SK-N-SH (cell line): ENCODE data around the gene TIMM22. TPM values are rescaled to one million over a fixed set of nuclear protein-coding genes. Genes with fewer than 3 reads are reported as not detected.

Experiments used
- CTCF ChIA-PET: fragments of 300-600, 350-600 bp; formaldehyde crosslinking; extraction: SDS; loops from one replicate; lab custom pipeline; 2021; lab: Yijun Ruan, JAX
- POLR2A ChIA-PET: fragments of 350-600 bp; sonication (Branson Sonifier 250); formaldehyde crosslinking; extraction: SDS; loops from one replicate; lab custom pipeline; 2020; ENCODE audit warnings: antibody characterized with exemption, inconsistent platforms; lab: Yijun Ruan, JAX
- DNase-seq: peaks from one replicate; pipeline ENCODE4 v3.0.0; 2012
- H2AFZ ChIP-seq: fragments of 200-600 bp; sonication (generic); 2 replicates; pipeline ENCODE4 v1.8.1; 2016; ENCODE audit warnings: antibody characterized with exemption, mild to moderate bottlenecking, low read depth
- H3F3A ChIP-seq: fragments of 200-600 bp; sonication (generic); replicated peaks from 2 replicates; pipeline ENCODE3; 2016; ENCODE audit warnings: antibody characterized with exemption, mild to moderate bottlenecking; ENCODE audit not compliant: insufficient read depth
- H3K27ac ChIP-seq, 2 experiments: fragments of 200-500 bp in 1 of 2; fragments of 200-600 bp in 1 of 2; sonication (Bioruptor generic) in 1 of 2; sonication (generic), shearing (Covaris generic) in 1 of 2; 2 replicates each; pipeline versions ENCODE4 v1.5.1 to v1.6.1; 2014 to 2016; ENCODE audit warnings: low read depth in 2 of 2, inconsistent platforms in 1 of 2, low read length in 1 of 2, mild to moderate bottlenecking in 1 of 2, mixed read lengths in 1 of 2
- H3K27me3 ChIP-seq: fragments of 200-600 bp; sonication (generic), shearing (Covaris generic); 2 replicates; pipeline ENCODE4 v1.6.1; 2016; ENCODE audit warnings: mixed run types; ENCODE audit not compliant: insufficient read depth
- H3K36me3 ChIP-seq, 2 experiments: fragments of 200-500 bp in 1 of 2; fragments of 200-600 bp in 1 of 2; sonication (Bioruptor generic) in 1 of 2; sonication (generic) in 1 of 2; replicated peaks in 1 of 2; 2 replicates each; pipeline versions ENCODE3 to v1.5.1; 2014 to 2016; ENCODE audit warnings: low read length in 1 of 2, mild to moderate bottlenecking in 1 of 2; ENCODE audit not compliant: insufficient read depth in 2 of 2, control insufficient read depth in 1 of 2
- H3K4me1 ChIP-seq, 2 experiments: fragments of 200-500 bp in 1 of 2; fragments of 200-600 bp in 1 of 2; sonication (Bioruptor generic) in 1 of 2; sonication (generic), shearing (Covaris generic) in 1 of 2; 2 replicates each; pipeline versions ENCODE4 v1.5.1 to v1.6.1; 2014 to 2016; ENCODE audit warnings: low read depth in 1 of 2, low read length in 1 of 2, mixed run types in 1 of 2; ENCODE audit not compliant: insufficient read depth in 2 of 2, control insufficient read depth in 1 of 2
- H3K4me2 ChIP-seq: fragments of 200-600 bp; sonication (generic), shearing (Covaris generic); 2 replicates; pipeline ENCODE4 v1.6.1; 2017; ENCODE audit warnings: mixed run types
- H3K4me3 ChIP-seq, 2 experiments: fragments of 200-500 bp in 1 of 2; fragments of 200-600 bp in 1 of 2; sonication (Bioruptor generic) in 1 of 2; sonication (generic), shearing (Covaris generic) in 1 of 2; 2 replicates each; pipeline versions ENCODE4 v1.5.1 to v1.8.1; 2014 to 2016; ENCODE audit warnings: low read depth in 2 of 2, inconsistent platforms in 1 of 2, low read length in 1 of 2, mild to moderate bottlenecking in 1 of 2, mixed read lengths in 1 of 2, moderate library complexity in 1 of 2
- H3K79me2 ChIP-seq: fragments of 200-600 bp; sonication (generic); 2 replicates; pipeline ENCODE4 v1.8.1; 2017; ENCODE audit warnings: mild to moderate bottlenecking; ENCODE audit not compliant: insufficient read depth
- H3K9ac ChIP-seq: fragments of 200-600 bp; sonication (generic); 2 replicates; pipeline ENCODE4 v1.6.1; 2017; ENCODE audit warnings: mixed run types
- H3K9me2 ChIP-seq: fragments of 200-600 bp; sonication (generic); 2 replicates; pipeline ENCODE4 v1.6.1; 2017; ENCODE audit warnings: mixed run types
- H3K9me3 ChIP-seq: fragments of 200-600 bp; sonication (generic); 2 replicates; pipeline ENCODE4 v1.6.1; 2017; ENCODE audit warnings: mixed run types, mild to moderate bottlenecking, moderate library complexity
- H4K20me1 ChIP-seq: fragments of 200-600 bp; sonication (generic); 2 replicates; pipeline ENCODE4 v1.6.1; 2017; ENCODE audit warnings: mild to moderate bottlenecking, mixed run types; ENCODE audit not compliant: insufficient read depth
- EP300 ChIP-seq, 2 experiments: IDR thresholded peaks; 2 replicates each; pipeline versions ENCODE4 v1.4.0 to v1.6.1; 2012; ENCODE audit warnings: borderline replicate concordance in 1 of 2, low read depth in 1 of 2, low read length in 1 of 2
- FOSL2 ChIP-seq: IDR thresholded peaks from 2 replicates; pipeline ENCODE4 v1.4.0; 2012; ENCODE audit warnings: low read depth, mild to moderate bottlenecking, moderate library complexity, borderline replicate concordance
- GABPA ChIP-seq: IDR thresholded peaks from 2 replicates; pipeline ENCODE4 v1.4.0; 2012; ENCODE audit warnings: low read depth, mild to moderate bottlenecking
- GATA2 ChIP-seq: sonication (generic); formaldehyde crosslinking; IDR thresholded peaks from 2 replicates; pipeline ENCODE4 v1.5.0; 2020; ENCODE audit warnings: mild to moderate bottlenecking, missing genetic modification reagents
- MXI1 ChIP-seq: IDR thresholded peaks from 2 replicates; pipeline ENCODE4 v1.6.1; 2012; ENCODE audit warnings: mild to moderate bottlenecking, low read depth, low read length, improper control_type of control experiment
- NFIC ChIP-seq: IDR thresholded peaks from 2 replicates; pipeline ENCODE4 v1.4.0; 2012; ENCODE audit warnings: borderline replicate concordance
- POLR2AphosphoS5 ChIP-seq: IDR thresholded peaks from 2 replicates; pipeline ENCODE4 v1.6.1; 2012; ENCODE audit warnings: low read depth, low read length
- RAD21 ChIP-seq: IDR thresholded peaks from 2 replicates; pipeline ENCODE4 v1.6.1; 2012; ENCODE audit warnings: mild to moderate bottlenecking, low read length
- RFX5 ChIP-seq: IDR thresholded peaks from 2 replicates; pipeline ENCODE4 v1.6.1; 2012; ENCODE audit warnings: mild to moderate bottlenecking, improper control_type of control experiment, low read length
- RXRA ChIP-seq: IDR thresholded peaks from 2 replicates; pipeline ENCODE4 v1.4.0; 2012; ENCODE audit warnings: low read depth, mild to moderate bottlenecking, borderline replicate concordance
- SIN3A ChIP-seq: IDR thresholded peaks from 2 replicates; pipeline ENCODE4 v1.6.1; 2012; ENCODE audit warnings: low read depth, mild to moderate bottlenecking, low read length, moderate library complexity, borderline replicate concordance
- SMC3 ChIP-seq: IDR thresholded peaks from 2 replicates; pipeline ENCODE4 v1.6.1; 2012; ENCODE audit warnings: low read depth, low read length, improper control_type of control experiment
- TAF1 ChIP-seq: IDR thresholded peaks from 2 replicates; pipeline ENCODE4 v1.6.1; 2012; ENCODE audit warnings: low read depth, mild to moderate bottlenecking, low read length, moderate library complexity, borderline replicate concordance
- TEAD4 ChIP-seq: IDR thresholded peaks from 2 replicates; pipeline ENCODE4 v1.4.0; 2012; ENCODE audit warnings: mild to moderate bottlenecking, borderline replicate concordance; ENCODE audit not compliant: insufficient read depth
- WGBS: methylation state at CpG from one replicate; pipeline ENCODE4 v1.1.6; 2017; ENCODE audit warnings: low lambda C conversion rate; 5-methylcytosine and 5-hydroxymethylcytosine counted together
- polyA plus RNA-seq, 3 experiments: library from polyadenylated mRNA; depleted of rRNA; stranded (reverse); fragments of >200 nt; gene quantifications; 2 replicates each; pipeline ENCODE4 v1.2.3, GENCODE V29; 2012
- TF ChIP-seq, protein P1 (sequence below): IDR thresholded peaks from 2 replicates; pipeline ENCODE4; 2012
- TF ChIP-seq, protein P2 (sequence below): fragments of 150-350 bp; IDR thresholded peaks from 2 replicates; pipeline ENCODE4 v1.6.1; 2016; ENCODE audit warnings: mild to moderate bottlenecking, low read depth, low read length
- TF ChIP-seq, protein P3 (sequence below): IDR thresholded peaks from 2 replicates; pipeline ENCODE4 v1.6.1; 2012; ENCODE audit warnings: mild to moderate bottlenecking, low read depth, low read length, moderate library complexity
- TF ChIP-seq, protein P4 (sequence below): fragments of 150-350 bp; IDR thresholded peaks from 2 replicates; pipeline ENCODE4 v1.6.1; 2017; ENCODE audit warnings: antibody characterized with exemption, low read length, low read depth, borderline replicate concordance
- TF ChIP-seq, protein P5 (sequence below): IDR thresholded peaks from 2 replicates; pipeline ENCODE4 v1.4.0; 2012; ENCODE audit warnings: low read depth

TIMM22 gene
- polyA plus RNA-seq, 1 of the 3 experiments (the other 2 are of a cell fraction) = 9.9 TPM

DNA sequence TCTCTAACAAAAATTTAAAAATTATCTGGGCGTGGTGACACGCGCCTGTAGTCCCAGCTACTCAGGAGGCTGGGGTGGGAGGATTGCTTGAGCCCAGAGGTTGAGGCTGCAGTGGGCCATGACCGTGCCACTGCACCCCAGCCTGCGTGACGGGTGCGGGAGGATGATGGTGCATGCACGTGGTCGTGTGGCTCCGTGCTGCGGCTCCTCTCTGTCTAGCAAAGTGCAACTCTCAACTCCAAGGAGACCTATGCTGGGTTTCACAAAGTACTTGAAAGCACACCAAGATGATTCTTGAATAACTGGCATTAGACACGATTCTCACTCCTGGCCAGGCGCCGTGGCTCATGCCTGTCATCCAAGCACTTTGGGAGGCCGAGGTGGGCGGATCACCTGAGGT, 43.2 kb upstream of the TIMM22 start:
- H3K4me1 ChIP-seq = peaks cover 6 to 17% of the 10 kb centered on the region in 2 experiments; a peak in 2 of 4 replicates
- peaks cover 13% of the 10 kb centered on the region for H3F3A ChIP-seq
- peaks cover 17% of the 10 kb centered on the region; the same call in 1 of the 2 replicates for H4K20me1 ChIP-seq
- H3K4me2 ChIP-seq = no peak overlapping the region
- no peak overlapping the region for H3K27ac ChIP-seq
- 84% methylated on average over 12 of the region's 16 CpGs for WGBS
- no peaks in the 10 kb centered on the region for H3K9me3 ChIP-seq
- TF ChIP-seq RAD21 (no peak), POLR2AphosphoS5 (no peak), TAF1 (no peak), SMC3 (no peak), RFX5 (no peak), NFIC (no peak), FOSL2 (no peak), GATA2 (CRISPR knock-in tag) (no peak), SIN3A (no peak), GABPA (no peak), TEAD4 (no peak), RXRA (no peak), MXI1 (no peak), EP300 (IDR thresholded peaks at IDR 0.05; ENCODE audit: borderline replicate concordance in 1 of 2, low read depth in 1 of 2, low read length in 1 of 2) (no peak)
- TF ChIP-seq, protein P1, sequence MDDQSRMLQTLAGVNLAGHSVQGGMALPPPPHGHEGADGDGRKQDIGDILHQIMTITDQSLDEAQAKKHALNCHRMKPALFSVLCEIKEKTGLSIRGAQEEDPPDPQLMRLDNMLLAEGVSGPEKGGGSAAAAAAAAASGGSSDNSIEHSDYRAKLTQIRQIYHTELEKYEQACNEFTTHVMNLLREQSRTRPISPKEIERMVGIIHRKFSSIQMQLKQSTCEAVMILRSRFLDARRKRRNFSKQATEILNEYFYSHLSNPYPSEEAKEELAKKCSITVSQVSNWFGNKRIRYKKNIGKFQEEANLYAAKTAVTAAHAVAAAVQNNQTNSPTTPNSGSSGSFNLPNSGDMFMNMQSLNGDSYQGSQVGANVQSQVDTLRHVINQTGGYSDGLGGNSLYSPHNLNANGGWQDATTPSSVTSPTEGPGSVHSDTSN = no peak
- TF ChIP-seq, protein P2, sequence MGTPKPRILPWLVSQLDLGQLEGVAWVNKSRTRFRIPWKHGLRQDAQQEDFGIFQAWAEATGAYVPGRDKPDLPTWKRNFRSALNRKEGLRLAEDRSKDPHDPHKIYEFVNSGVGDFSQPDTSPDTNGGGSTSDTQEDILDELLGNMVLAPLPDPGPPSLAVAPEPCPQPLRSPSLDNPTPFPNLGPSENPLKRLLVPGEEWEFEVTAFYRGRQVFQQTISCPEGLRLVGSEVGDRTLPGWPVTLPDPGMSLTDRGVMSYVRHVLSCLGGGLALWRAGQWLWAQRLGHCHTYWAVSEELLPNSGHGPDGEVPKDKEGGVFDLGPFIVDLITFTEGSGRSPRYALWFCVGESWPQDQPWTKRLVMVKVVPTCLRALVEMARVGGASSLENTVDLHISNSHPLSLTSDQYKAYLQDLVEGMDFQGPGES = no peak
- TF ChIP-seq, protein P3, sequence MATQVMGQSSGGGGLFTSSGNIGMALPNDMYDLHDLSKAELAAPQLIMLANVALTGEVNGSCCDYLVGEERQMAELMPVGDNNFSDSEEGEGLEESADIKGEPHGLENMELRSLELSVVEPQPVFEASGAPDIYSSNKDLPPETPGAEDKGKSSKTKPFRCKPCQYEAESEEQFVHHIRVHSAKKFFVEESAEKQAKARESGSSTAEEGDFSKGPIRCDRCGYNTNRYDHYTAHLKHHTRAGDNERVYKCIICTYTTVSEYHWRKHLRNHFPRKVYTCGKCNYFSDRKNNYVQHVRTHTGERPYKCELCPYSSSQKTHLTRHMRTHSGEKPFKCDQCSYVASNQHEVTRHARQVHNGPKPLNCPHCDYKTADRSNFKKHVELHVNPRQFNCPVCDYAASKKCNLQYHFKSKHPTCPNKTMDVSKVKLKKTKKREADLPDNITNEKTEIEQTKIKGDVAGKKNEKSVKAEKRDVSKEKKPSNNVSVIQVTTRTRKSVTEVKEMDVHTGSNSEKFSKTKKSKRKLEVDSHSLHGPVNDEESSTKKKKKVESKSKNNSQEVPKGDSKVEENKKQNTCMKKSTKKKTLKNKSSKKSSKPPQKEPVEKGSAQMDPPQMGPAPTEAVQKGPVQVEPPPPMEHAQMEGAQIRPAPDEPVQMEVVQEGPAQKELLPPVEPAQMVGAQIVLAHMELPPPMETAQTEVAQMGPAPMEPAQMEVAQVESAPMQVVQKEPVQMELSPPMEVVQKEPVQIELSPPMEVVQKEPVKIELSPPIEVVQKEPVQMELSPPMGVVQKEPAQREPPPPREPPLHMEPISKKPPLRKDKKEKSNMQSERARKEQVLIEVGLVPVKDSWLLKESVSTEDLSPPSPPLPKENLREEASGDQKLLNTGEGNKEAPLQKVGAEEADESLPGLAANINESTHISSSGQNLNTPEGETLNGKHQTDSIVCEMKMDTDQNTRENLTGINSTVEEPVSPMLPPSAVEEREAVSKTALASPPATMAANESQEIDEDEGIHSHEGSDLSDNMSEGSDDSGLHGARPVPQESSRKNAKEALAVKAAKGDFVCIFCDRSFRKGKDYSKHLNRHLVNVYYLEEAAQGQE = no peak
- TF ChIP-seq, protein P4, sequence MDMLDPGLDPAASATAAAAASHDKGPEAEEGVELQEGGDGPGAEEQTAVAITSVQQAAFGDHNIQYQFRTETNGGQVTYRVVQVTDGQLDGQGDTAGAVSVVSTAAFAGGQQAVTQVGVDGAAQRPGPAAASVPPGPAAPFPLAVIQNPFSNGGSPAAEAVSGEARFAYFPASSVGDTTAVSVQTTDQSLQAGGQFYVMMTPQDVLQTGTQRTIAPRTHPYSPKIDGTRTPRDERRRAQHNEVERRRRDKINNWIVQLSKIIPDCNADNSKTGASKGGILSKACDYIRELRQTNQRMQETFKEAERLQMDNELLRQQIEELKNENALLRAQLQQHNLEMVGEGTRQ = no peak
- TF ChIP-seq, protein P5, sequence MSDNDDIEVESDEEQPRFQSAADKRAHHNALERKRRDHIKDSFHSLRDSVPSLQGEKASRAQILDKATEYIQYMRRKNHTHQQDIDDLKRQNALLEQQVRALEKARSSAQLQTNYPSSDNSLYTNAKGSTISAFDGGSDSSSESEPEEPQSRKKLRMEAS = no peak
- H3K36me3 ChIP-seq = no peaks in the 10 kb centered on the region
- peaks cover 20% of the 10 kb centered on the region; the same call in 1 of the 2 replicates for H3K27me3 ChIP-seq
- H3K9me2 ChIP-seq = no peaks in the 10 kb centered on the region
- 0 out of 2 replicates have a peak, but pooled peaks cover 5% of the 10 kb centered on the region for H3K79me2 ChIP-seq
- no peak overlapping the region for H2AFZ ChIP-seq
- no peak overlapping the region for H3K4me3 ChIP-seq
- CTCF ChIA-PET = no interaction called here
- POLR2A ChIA-PET = no interaction called here
- no peak overlapping the region for H3K9ac ChIP-seq
- no peak for DNase-seq
